ENCODE measurements around the gene TBCD.
"Not testable (repeated sequence)": the region's sequence is repeated elsewhere in the genome, so short reads cannot be mapped to it uniquely, and the experiment has no call there.

The TBCD gene

GRCh38 chr17:82783498-82783897, 31.6 kb downstream of the TBCD start:
- TF ChIP-seq, protein P1, sequence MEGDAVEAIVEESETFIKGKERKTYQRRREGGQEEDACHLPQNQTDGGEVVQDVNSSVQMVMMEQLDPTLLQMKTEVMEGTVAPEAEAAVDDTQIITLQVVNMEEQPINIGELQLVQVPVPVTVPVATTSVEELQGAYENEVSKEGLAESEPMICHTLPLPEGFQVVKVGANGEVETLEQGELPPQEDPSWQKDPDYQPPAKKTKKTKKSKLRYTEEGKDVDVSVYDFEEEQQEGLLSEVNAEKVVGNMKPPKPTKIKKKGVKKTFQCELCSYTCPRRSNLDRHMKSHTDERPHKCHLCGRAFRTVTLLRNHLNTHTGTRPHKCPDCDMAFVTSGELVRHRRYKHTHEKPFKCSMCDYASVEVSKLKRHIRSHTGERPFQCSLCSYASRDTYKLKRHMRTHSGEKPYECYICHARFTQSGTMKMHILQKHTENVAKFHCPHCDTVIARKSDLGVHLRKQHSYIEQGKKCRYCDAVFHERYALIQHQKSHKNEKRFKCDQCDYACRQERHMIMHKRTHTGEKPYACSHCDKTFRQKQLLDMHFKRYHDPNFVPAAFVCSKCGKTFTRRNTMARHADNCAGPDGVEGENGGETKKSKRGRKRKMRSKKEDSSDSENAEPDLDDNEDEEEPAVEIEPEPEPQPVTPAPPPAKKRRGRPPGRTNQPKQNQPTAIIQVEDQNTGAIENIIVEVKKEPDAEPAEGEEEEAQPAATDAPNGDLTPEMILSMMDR (IDR thresholded peaks at IDR 0.05; ENCODE audit: low read depth, low read length) = no peak
- TF ChIP-seq EZH2phosphoT487 (IDR thresholded peaks at IDR 0.05; ENCODE audit: low read depth) = no peak
- no peak overlapping the region for H3K4me3 ChIP-seq (ENCODE audit: low read length)
- no peaks in the 10 kb centered on the region for H3K27me3 ChIP-seq (ENCODE audit: low read depth, low read length)
- H3K4me1 ChIP-seq (ENCODE audit: low read length) = peaks cover 3% of the 10 kb centered on the region; the same call in 1 of the 2 replicates
- H2AFZ ChIP-seq (ENCODE audit: low read depth, low read length) = no peak overlapping the region
- H3K9ac ChIP-seq (ENCODE audit: low read length) = no peak overlapping the region
- no peak overlapping the region for H3K27ac ChIP-seq (ENCODE audit: low read length)
- no peak overlapping the region for H3K4me2 ChIP-seq (ENCODE audit: low read length)
- peaks cover 9% of the 10 kb centered on the region for H3K36me3 ChIP-seq (replicated peaks; ENCODE audit: low read depth, low read length)
- peaks cover 7% of the 10 kb centered on the region; the same call in 1 of the 2 replicates for H4K20me1 ChIP-seq (ENCODE audit: insufficient read depth, low read length)
- H3K79me2 ChIP-seq (ENCODE audit: low read length) = no peaks in the 10 kb centered on the region
- no peaks in the 10 kb centered on the region for H3K9me3 ChIP-seq (ENCODE audit: insufficient read depth, low read length)

GRCh38 chr17:82785581-82785980, 33.7 kb downstream of the TBCD start:
- not testable (repeated sequence) for H3K9ac ChIP-seq (ENCODE audit: low read length); H3K4me3 ChIP-seq (ENCODE audit: low read length); H3K4me2 ChIP-seq (ENCODE audit: low read length); H3K4me1 ChIP-seq (ENCODE audit: low read length); H2AFZ ChIP-seq (ENCODE audit: low read depth, low read length); H3K27me3 ChIP-seq (ENCODE audit: low read depth, low read length); H3K9me3 ChIP-seq (ENCODE audit: insufficient read depth, low read length); H4K20me1 ChIP-seq (ENCODE audit: insufficient read depth, low read length); H3K36me3 ChIP-seq (replicated peaks; ENCODE audit: low read depth, low read length); H3K27ac ChIP-seq (ENCODE audit: low read length); H3K79me2 ChIP-seq (ENCODE audit: low read length)

DNA sequence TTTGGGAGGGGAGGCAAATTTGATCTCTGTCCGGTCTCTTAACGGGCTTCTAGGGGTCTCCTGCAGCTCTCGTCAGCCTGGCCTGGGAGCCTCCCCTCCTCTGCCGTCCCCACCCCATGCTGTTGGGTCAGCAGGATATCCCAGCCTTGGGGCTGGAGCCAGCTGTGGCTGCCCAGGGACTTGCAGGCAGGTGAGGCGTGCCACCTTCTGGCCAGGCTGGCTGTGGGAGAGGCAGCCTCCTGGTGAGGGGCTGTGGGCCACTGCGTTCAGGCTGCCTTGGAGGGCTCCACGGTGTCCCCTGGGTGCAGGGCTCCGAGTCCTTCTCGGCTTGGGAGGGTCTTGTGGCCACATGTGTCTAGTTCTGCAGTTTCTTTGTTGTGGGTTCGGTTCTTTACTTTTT, 34.6 kb downstream of the TBCD start:
- TF ChIP-seq, protein P1 (IDR thresholded peaks at IDR 0.05; ENCODE audit: low read depth, low read length) = no peak
- no peak for TF ChIP-seq EZH2phosphoT487 (IDR thresholded peaks at IDR 0.05; ENCODE audit: low read depth)
- Histone ChIP-seq H3K27ac (ENCODE audit: low read length) (no peak overlapping the region), H3K9me3 (ENCODE audit: insufficient read depth, low read length) (no peaks in the 10 kb centered on the region), H3K79me2 (ENCODE audit: low read length) (no peaks in the 10 kb centered on the region), H3K4me1 (ENCODE audit: low read length) (peaks cover 3% of the 10 kb centered on the region; the same call in 1 of the 2 replicates), H3K4me2 (ENCODE audit: low read length) (no peak overlapping the region), H4K20me1 (ENCODE audit: insufficient read depth, low read length) (peaks cover 7% of the 10 kb centered on the region; the same call in 1 of the 2 replicates), H3K27me3 (ENCODE audit: low read depth, low read length) (no peaks in the 10 kb centered on the region), H3K4me3 (ENCODE audit: low read length) (no peak overlapping the region), H2AFZ (ENCODE audit: low read depth, low read length) (no peak overlapping the region), H3K36me3 (replicated peaks; ENCODE audit: low read depth, low read length) (peaks cover 9% of the 10 kb centered on the region), H3K9ac (ENCODE audit: low read length) (no peak overlapping the region)

GRCh38 chr17:82787081-82787848, 35.4 kb downstream of the TBCD start:
- Histone ChIP-seq H2AFZ (ENCODE audit: low read depth, low read length) (no peak overlapping the region), H3K9ac (ENCODE audit: low read length) (no peak overlapping the region)

More at GRCh38 chr17:82787081-82787848, 35.4 kb downstream of the TBCD start:
- Histone ChIP-seq H3K4me2 (ENCODE audit: low read length) (no peak overlapping the region), H3K27ac (ENCODE audit: low read length) (no peak overlapping the region), H3K79me2 (ENCODE audit: low read length) (no peaks in the 10 kb centered on the region), H3K4me3 (ENCODE audit: low read length) (no peak overlapping the region), H4K20me1 (ENCODE audit: insufficient read depth, low read length) (peaks cover 3% of the 10 kb centered on the region; the same call in 1 of the 2 replicates), H3K27me3 (ENCODE audit: low read depth, low read length) (no peaks in the 10 kb centered on the region), H3K9me3 (ENCODE audit: insufficient read depth, low read length) (no peaks in the 10 kb centered on the region), H3K36me3 (replicated peaks; ENCODE audit: low read depth, low read length) (peaks cover 13% of the 10 kb centered on the region), H3K4me1 (ENCODE audit: low read length) (no peaks in the 10 kb centered on the region; the same call in 1 of the 2 replicates)
- no peak for TF ChIP-seq EZH2phosphoT487 (IDR thresholded peaks at IDR 0.05; ENCODE audit: low read depth)
- TF ChIP-seq, protein P1 (IDR thresholded peaks at IDR 0.05; ENCODE audit: low read depth, low read length) = no peak

All from OCI-LY3 (cell line).